HL-60 (cell line): ENCODE results near the gene PFN2.

Experiments used
- DNase-seq, 2 experiments: peaks; one replicate each; pipeline ENCODE4 v3.0.0-alpha.2; 2010 to 2020; ENCODE audit warnings: low read depth in 1 of 2, low spot score in 1 of 2
- H3K27ac ChIP-seq: fragments of 250-450 bp; sonication (Bioruptor Pico); replicated peaks from 2 replicates; pipeline ENCODE4 v1.5.1; 2020; ENCODE audit warnings: mild to moderate bottlenecking, moderate library complexity
- H3K27me3 ChIP-seq: fragments of 250-450 bp; sonication (Bioruptor Pico); 2 replicates; pipeline ENCODE4 v1.5.1; 2021; ENCODE audit warnings: mild to moderate bottlenecking, moderate library complexity; ENCODE audit not compliant: insufficient read depth, poor library complexity, severe bottlenecking
- H3K4me3 ChIP-seq: replicated peaks from 2 replicates; pipeline ENCODE4 v1.5.1; 2011; ENCODE audit warnings: mild to moderate bottlenecking, control low read depth, low read length; ENCODE audit not compliant: insufficient read depth
- GABPA ChIP-seq: IDR thresholded peaks from 2 replicates; pipeline ENCODE4 v1.6.1; 2012; ENCODE audit warnings: low read depth
- POLR2AphosphoS5 ChIP-seq: IDR thresholded peaks from 2 replicates; pipeline ENCODE4 v1.6.1; 2012; ENCODE audit warnings: low read depth
- SPI1 ChIP-seq: IDR thresholded peaks from 2 replicates; pipeline ENCODE4 v1.6.1; 2012; ENCODE audit warnings: low read depth, mild to moderate bottlenecking, borderline replicate concordance
- TF ChIP-seq, protein P1 (sequence below): IDR thresholded peaks from 2 replicates; pipeline ENCODE4 v1.6.1; 2012; ENCODE audit warnings: low read depth; ENCODE audit not compliant: insufficient replicate concordance
- TF ChIP-seq, protein P2 (sequence below): IDR thresholded peaks from one replicate; pipeline ENCODE4 v1.5.1; 2011; ENCODE audit warnings: low read length, control low read depth, inconsistent platforms; ENCODE audit not compliant: insufficient read depth

Gene PFN2

DNA sequence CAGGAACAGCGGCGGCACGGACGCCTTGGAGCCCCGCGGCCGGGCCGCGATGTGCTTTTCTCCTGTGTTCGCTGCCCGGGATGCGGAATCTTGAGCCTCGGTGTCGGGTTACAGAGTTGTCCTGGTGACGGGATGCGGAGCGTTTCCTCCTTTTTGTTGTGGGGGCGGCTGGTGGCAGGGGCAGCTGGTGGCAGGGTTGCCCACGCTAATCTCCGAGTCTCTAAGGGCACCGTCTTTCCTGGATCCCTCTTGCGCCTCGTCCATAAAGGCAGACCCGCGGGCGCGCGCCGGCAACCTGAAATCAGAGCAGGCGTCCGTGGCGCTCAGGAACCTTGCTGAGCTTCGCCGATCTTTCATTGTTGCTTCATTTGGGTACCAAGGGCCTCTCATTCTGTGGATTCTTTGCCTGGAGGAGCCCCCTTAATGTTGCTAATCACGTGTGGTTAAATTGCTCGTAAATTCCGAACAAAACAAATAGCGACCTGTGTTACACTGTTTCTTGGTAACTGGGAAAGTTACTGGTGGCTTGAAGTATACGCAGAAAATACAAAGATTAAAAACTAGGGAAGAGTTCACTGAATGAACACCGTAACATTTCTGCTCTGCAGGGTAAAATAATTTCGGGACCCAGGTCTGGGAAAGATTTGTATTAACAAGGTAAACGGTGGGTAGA is 844 bp upstream of the PFN2 start:
- peak in 1 of 2 experiments; percentile 12 for DNase-seq
- no peak overlapping the region for H3K27ac ChIP-seq
- peaks cover 33% of the 10 kb centered on the region for H3K27me3 ChIP-seq
- TF ChIP-seq SPI1 (no peak), POLR2AphosphoS5 (no peak), GABPA (no peak)
- TF ChIP-seq, protein P1, sequence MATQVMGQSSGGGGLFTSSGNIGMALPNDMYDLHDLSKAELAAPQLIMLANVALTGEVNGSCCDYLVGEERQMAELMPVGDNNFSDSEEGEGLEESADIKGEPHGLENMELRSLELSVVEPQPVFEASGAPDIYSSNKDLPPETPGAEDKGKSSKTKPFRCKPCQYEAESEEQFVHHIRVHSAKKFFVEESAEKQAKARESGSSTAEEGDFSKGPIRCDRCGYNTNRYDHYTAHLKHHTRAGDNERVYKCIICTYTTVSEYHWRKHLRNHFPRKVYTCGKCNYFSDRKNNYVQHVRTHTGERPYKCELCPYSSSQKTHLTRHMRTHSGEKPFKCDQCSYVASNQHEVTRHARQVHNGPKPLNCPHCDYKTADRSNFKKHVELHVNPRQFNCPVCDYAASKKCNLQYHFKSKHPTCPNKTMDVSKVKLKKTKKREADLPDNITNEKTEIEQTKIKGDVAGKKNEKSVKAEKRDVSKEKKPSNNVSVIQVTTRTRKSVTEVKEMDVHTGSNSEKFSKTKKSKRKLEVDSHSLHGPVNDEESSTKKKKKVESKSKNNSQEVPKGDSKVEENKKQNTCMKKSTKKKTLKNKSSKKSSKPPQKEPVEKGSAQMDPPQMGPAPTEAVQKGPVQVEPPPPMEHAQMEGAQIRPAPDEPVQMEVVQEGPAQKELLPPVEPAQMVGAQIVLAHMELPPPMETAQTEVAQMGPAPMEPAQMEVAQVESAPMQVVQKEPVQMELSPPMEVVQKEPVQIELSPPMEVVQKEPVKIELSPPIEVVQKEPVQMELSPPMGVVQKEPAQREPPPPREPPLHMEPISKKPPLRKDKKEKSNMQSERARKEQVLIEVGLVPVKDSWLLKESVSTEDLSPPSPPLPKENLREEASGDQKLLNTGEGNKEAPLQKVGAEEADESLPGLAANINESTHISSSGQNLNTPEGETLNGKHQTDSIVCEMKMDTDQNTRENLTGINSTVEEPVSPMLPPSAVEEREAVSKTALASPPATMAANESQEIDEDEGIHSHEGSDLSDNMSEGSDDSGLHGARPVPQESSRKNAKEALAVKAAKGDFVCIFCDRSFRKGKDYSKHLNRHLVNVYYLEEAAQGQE: no peak
- TF ChIP-seq, protein P2, sequence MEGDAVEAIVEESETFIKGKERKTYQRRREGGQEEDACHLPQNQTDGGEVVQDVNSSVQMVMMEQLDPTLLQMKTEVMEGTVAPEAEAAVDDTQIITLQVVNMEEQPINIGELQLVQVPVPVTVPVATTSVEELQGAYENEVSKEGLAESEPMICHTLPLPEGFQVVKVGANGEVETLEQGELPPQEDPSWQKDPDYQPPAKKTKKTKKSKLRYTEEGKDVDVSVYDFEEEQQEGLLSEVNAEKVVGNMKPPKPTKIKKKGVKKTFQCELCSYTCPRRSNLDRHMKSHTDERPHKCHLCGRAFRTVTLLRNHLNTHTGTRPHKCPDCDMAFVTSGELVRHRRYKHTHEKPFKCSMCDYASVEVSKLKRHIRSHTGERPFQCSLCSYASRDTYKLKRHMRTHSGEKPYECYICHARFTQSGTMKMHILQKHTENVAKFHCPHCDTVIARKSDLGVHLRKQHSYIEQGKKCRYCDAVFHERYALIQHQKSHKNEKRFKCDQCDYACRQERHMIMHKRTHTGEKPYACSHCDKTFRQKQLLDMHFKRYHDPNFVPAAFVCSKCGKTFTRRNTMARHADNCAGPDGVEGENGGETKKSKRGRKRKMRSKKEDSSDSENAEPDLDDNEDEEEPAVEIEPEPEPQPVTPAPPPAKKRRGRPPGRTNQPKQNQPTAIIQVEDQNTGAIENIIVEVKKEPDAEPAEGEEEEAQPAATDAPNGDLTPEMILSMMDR: no peak
- H3K4me3 ChIP-seq: peak overlapping the region; percentile 61

DNA sequence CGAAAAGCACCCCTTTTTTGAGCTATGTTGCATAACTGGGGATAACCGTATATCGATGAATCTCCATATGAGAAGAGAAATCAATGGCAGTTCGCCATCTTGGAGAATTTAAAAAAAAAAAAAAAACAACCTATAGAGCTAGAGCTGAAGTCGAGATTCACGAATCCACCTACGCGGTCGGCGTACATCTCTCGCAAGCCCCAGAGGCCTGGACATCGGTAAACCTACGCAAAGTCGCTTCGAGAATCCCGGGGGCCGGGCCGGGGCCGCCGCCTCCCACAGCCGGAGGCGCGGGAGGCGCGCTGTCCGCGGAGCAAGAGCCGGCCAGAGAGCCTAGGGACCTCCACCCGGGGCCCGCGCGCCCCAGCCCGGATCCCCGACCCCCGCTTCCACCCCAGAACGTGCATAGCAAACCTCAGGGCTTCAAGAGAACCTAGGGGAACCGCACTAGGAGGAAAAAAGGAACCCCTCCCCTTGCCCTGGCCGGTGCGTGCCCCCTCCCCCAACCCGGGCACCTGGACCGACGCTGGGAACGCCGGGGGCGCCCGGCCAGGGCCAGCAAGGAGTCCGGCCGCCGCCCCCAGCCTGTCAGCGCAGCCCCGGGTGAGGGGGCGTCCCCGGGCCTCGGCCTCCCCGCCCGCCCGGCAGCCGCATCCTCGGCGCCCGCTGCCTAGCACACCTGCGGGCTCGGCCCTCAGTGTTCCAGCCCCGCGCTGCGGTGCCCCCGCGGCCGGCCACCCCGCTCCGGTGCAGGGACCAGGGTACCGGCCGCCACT is 567 bp downstream of the PFN2 start:
- TF ChIP-seq, protein P2: no peak
- TF ChIP-seq POLR2AphosphoS5: no peak
- no peak for TF ChIP-seq GABPA
- TF ChIP-seq, protein P1: no peak
- TF ChIP-seq SPI1: no peak
- peak in 1 of 2 experiments; percentile 54 for DNase-seq
- no peak overlapping the region for H3K27ac ChIP-seq
- H3K27me3 ChIP-seq: peaks cover 26% of the 10 kb centered on the region
- H3K4me3 ChIP-seq: peak overlapping the region; percentile 61

DNA sequence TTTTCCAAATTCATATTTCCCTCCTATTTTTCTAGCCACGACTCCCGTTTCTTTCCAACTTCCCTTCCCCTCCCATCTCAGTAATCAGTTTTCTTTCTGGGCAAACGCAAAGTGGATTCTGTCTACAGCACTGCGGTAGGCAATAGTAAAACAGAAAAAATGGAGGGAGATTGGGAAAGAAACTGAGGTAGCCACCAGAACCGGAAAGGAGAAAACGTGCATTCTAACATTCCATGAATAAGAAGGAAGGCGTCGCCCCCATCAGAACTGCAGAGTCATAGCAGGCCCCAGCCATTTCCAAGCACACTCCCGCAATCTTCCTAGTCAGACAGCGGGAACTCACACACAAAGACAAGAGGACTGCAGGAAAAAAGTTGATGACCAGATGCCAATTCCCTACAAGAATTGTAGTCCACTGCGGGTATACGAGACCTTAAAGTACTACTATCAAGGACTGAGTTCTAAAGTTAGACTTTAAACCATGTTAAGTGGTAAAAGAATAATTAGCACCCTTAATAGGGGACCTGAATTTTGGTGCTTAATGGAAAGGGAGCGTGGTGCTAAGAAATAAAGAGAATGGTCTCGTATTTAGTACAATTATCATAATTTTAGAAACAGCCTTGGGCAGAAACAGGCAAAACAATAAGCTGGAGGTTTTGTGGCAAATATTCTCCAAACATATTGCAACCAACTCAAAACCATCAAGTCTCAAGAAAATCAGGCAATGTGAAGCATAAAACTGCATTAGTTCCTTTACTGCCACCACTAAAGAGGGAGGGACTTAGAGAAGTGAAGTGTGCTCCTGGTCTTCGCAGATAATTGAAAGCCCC is 1.4 kb downstream of the PFN2 start:
- no peak for DNase-seq
- peaks cover 25% of the 10 kb centered on the region for H3K27me3 ChIP-seq
- H3K27ac ChIP-seq: no peak overlapping the region
- TF ChIP-seq, protein P1: no peak
- no peak overlapping the region for H3K4me3 ChIP-seq
